ENCODE results near the gene CNTN6. TPM values are rescaled to one million over a fixed set of nuclear protein-coding genes. Genes with fewer than 3 reads are reported as not detected.

The CNTN6 gene
- total RNA-seq, 4 donors from 2014 or later: not detected

DNA sequence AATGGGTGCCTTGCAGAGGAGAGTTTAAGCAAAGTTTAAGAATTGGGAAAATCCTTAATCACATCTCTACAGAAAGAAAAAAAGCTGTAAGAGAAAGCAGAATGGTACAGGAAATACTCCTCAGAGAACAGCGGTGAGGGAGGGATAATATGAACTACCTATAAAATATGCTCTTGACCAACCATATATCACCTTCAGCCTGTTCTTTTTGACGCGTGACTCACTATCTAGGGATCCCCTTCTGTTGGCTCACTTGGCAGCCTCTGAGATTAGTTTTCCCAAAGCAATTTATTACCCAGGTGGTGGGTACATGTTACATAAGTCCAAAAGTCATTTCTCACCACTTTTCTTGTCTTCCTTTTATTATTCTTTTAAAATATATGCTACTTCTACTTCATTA lies 97.7 kb downstream of the CNTN6 start:
- intact Hi-C loops (cut with DNase I): no loop called here
- H3K9me3 ChIP-seq: no peaks in the 10 kb centered on the region
- H3K36me3 ChIP-seq: no peaks in the 10 kb centered on the region
- H3K27ac ChIP-seq: no peak overlapping the region
- 53 to 64% methylated on average over 3 of the region's 3 CpGs for WGBS, 2 donors
- no peak for TF ChIP-seq POLR2A (IDR thresholded peaks at IDR 0.05)
- TF ChIP-seq, protein P1, sequence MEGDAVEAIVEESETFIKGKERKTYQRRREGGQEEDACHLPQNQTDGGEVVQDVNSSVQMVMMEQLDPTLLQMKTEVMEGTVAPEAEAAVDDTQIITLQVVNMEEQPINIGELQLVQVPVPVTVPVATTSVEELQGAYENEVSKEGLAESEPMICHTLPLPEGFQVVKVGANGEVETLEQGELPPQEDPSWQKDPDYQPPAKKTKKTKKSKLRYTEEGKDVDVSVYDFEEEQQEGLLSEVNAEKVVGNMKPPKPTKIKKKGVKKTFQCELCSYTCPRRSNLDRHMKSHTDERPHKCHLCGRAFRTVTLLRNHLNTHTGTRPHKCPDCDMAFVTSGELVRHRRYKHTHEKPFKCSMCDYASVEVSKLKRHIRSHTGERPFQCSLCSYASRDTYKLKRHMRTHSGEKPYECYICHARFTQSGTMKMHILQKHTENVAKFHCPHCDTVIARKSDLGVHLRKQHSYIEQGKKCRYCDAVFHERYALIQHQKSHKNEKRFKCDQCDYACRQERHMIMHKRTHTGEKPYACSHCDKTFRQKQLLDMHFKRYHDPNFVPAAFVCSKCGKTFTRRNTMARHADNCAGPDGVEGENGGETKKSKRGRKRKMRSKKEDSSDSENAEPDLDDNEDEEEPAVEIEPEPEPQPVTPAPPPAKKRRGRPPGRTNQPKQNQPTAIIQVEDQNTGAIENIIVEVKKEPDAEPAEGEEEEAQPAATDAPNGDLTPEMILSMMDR (IDR thresholded peaks at IDR 0.05): no peak
- H3K4me1 ChIP-seq: no peaks in the 10 kb centered on the region
- H3K4me3 ChIP-seq: no peak overlapping the region
- no peaks in the 10 kb centered on the region for H3K27me3 ChIP-seq
- no peak for DNase-seq

DNA sequence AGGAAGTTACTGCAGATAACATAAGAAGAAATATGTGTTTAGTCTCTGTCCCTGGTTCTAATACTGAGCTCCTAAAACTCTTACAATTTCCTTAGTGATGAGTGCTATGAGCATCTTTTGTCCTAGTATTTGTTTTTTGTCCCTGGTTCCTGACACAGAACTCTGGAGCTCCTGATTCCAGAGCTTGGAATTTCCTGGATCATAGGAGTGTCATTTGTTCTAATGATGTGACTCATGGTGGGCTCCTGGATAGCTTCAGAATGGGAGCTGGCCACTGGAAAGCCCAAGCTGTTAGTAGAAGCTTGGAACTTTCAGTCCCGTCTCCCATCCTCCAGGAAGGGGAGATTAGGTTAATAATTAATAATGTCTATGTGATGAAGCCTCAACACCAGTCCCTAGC lies 98.2 kb downstream of the CNTN6 start:
- DNase-seq: no peak
- WGBS, 2 donors: 67% methylated on average over 1 of the region's 1 CpG; no CpG with 5 or more reads in 1 of the 2 donors
- TF ChIP-seq, protein P1 (IDR thresholded peaks at IDR 0.05): no peak
- TF ChIP-seq POLR2A (IDR thresholded peaks at IDR 0.05): no peak

DNA sequence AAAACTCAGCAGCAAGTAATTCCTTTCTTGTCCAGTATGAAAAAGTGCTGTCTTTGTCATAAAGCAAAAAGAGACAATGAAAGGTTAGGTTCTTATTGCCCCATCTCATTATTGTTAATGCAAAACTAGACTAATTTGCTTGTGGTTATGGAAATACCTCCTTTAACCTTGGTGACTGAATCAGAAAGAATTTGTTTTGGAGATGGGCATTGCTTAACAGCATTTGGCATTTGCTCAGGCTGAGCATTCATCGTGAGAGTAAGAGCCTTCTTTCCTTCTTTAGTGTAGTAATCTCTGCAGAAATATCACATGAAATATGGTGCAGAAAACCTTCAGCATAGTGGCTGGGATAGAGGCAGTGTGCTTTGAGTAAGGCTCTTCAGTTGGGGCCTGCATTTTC lies 103.1 kb downstream of the CNTN6 start:
- no peak for DNase-seq
- WGBS, 2 donors: 29 to 62% methylated on average over 1 of the region's 1 CpG
- H3K9me3 ChIP-seq: no peaks in the 10 kb centered on the region
- TF ChIP-seq POLR2A (IDR thresholded peaks at IDR 0.05): no peak
- TF ChIP-seq, protein P1 (IDR thresholded peaks at IDR 0.05): no peak
- intact Hi-C loops (cut with DNase I): no loop called here
- no peak overlapping the region for H3K4me3 ChIP-seq
- H3K36me3 ChIP-seq: no peaks in the 10 kb centered on the region
- H3K27me3 ChIP-seq: no peaks in the 10 kb centered on the region
- H3K27ac ChIP-seq: no peak overlapping the region
- no peaks in the 10 kb centered on the region for H3K4me1 ChIP-seq

More for the DNA sequence above, 98.2 kb downstream of the CNTN6 start:
- Histone ChIP-seq H3K9me3 (no peaks in the 10 kb centered on the region), H3K36me3 (no peaks in the 10 kb centered on the region), H3K27me3 (no peaks in the 10 kb centered on the region), H3K4me3 (no peak overlapping the region), H3K27ac (no peak overlapping the region), H3K4me1 (no peaks in the 10 kb centered on the region)
- intact Hi-C loops (cut with DNase I): no loop called here

DNA sequence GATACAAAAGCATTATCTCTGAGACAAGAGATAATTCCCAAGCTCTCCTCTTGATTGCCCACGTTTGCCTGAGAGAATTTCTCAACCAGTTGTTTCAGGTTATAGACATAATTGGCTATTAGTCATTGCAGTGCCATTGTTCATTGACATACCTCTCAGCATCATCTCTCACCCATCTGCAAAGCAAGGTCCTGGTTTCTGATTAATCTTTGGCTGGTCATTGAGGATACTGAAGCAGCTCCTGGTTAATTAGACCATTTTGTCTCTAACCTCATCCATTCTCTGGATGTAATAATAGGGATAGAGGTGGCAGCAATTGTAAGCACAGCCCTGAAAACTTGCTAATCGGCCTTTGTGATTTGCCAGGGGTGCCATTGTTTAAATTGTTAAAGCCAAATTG lies 104.2 kb downstream of the CNTN6 start:
- H3K27me3 ChIP-seq: no peaks in the 10 kb centered on the region
- no peaks in the 10 kb centered on the region for H3K36me3 ChIP-seq
- H3K27ac ChIP-seq: no peak overlapping the region
- intact Hi-C loops (cut with DNase I): no loop called here
- TF ChIP-seq POLR2A (IDR thresholded peaks at IDR 0.05): no peak
- TF ChIP-seq, protein P1 (IDR thresholded peaks at IDR 0.05): no peak
- H3K4me1 ChIP-seq: no peaks in the 10 kb centered on the region
- DNase-seq: no peak
- no peak overlapping the region for H3K4me3 ChIP-seq
- peaks cover 0 to 4% (median 0%) of the 10 kb centered on the region in 3 donors for H3K9me3 ChIP-seq
- WGBS, 2 donors: 30 to 36% methylated on average over 1 to 2 of the region's 2 CpGs

DNA sequence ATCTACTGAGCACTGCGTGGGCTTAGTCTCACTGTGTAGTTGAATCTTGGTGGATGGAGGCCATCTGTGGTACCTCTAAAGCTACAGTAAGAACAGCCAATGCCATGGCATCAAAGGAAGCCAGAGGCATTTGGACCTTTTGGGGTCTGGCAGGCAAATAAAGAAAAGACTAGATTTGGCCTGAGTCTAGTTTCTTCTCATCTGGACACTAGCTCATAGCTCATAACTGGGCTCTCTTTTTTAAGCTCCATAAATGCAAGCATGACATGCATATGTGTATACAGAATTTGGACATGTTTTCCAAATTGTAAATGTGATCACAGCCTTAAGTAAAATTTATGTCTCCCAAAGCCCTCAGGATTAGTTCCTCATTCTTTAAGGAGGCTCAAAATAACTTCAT lies 107.5 kb downstream of the CNTN6 start:
- Histone ChIP-seq H3K36me3 (no peaks in the 10 kb centered on the region), H3K4me3 (no peak overlapping the region), H3K27me3 (no peaks in the 10 kb centered on the region), H3K4me1 (no peaks in the 10 kb centered on the region), H3K27ac (no peak overlapping the region), H3K9me3 (peaks cover 0 to 7% (median 0%) of the 10 kb centered on the region in 3 donors)
- WGBS, 2 donors: no CpG with 5 or more reads among the region's 1 CpG
- intact Hi-C loops (cut with DNase I): no loop called here
- DNase-seq: no peak
- TF ChIP-seq, protein P1 (IDR thresholded peaks at IDR 0.05): no peak
- no peak for TF ChIP-seq POLR2A (IDR thresholded peaks at IDR 0.05)
